HEK293 (cell line): ENCODE results near the gene MAGOHB.
A peak's percentile ranks its signal among the peaks of the same experiment; 100 is the strongest.
"Not testable (repeated sequence)": the region's sequence is repeated elsewhere in the genome, so short reads cannot be mapped to it uniquely, and the experiment has no call there.

Experiments
- CTCF ChIA-PET: fragments of 350-600 bp; formaldehyde crosslinking; extraction: SDS; loops from one replicate; lab custom pipeline; 2021; ENCODE audit warnings: antibody characterized with exemption; lab: Yijun Ruan, JAX
- POLR2A ChIA-PET: fragments of 300-600 bp; formaldehyde crosslinking; extraction: SDS; loops from one replicate; lab custom pipeline; 2020; ENCODE audit warnings: antibody characterized with exemption, inconsistent platforms; lab: Yijun Ruan, JAX
- H3K27ac ChIP-seq: fragments of 200-500 bp; sonication (Bioruptor generic); 2 replicates; pipeline ENCODE4 v1.5.1; 2014; ENCODE audit warnings: low read depth, low read length, control low read depth, inconsistent platforms; ENCODE audit errors: extremely low read depth
- H3K36me3 ChIP-seq, 2 experiments: fragments of 200-500 bp in 1 of 2; sonication (Bioruptor generic) in 1 of 2; 1 replicate in 1 of 2; 2 replicates in 1 of 2; pipeline ENCODE4 v1.5.1; 2014 to 2017; ENCODE audit warnings: inconsistent platforms in 2 of 2, low read length in 2 of 2; ENCODE audit not compliant: control insufficient read depth in 2 of 2, insufficient read depth in 1 of 2
- H3K4me1 ChIP-seq: fragments of 200-500 bp; sonication (Bioruptor generic); 2 replicates; pipeline ENCODE4 v1.5.1; 2014; ENCODE audit warnings: mild to moderate bottlenecking, low read length, inconsistent platforms; ENCODE audit not compliant: control insufficient read depth, insufficient read depth
- H3K4me3 ChIP-seq: 2 replicates; pipeline ENCODE4 v1.5.1; 2011; ENCODE audit warnings: low read depth, mild to moderate bottlenecking, control low read depth, low read length, moderate library complexity
- H3K9me3 ChIP-seq: fragments of 200-500 bp; sonication (Bioruptor generic); 2 replicates; pipeline ENCODE4 v1.5.1; 2014; ENCODE audit warnings: low read depth, low read length, inconsistent platforms; ENCODE audit not compliant: control insufficient read depth, insufficient read depth
- EGR2 ChIP-seq: fragments of 450-650 bp; formaldehyde crosslinking; IDR thresholded peaks from 2 replicates; pipeline ENCODE4 v1.5.1; 2016; ENCODE audit warnings: low read depth, missing biosample characterization, missing genetic modification characterization
- ZBTB21 ChIP-seq: fragments of 450-650 bp; formaldehyde crosslinking; IDR thresholded peaks from 2 replicates; pipeline ENCODE4 v1.5.1; 2017; ENCODE audit warnings: missing biosample characterization, missing genetic modification characterization
- ZNF121 ChIP-seq: fragments of 450-650 bp; formaldehyde crosslinking; IDR thresholded peaks from 2 replicates; pipeline ENCODE4 v1.5.1; 2016; ENCODE audit warnings: missing biosample characterization, missing genetic modification characterization
- ZNF146 ChIP-seq: fragments of 450-650 bp; formaldehyde crosslinking; IDR thresholded peaks from 2 replicates; pipeline ENCODE4 v1.5.1; 2016; ENCODE audit warnings: missing biosample characterization, missing genetic modification characterization
- ZNF274 ChIP-seq, 2 experiments: fragments of 200-500 bp in 1 of 2; fragments of 450-650 bp in 1 of 2; sonication (Bioruptor generic) in 1 of 2; formaldehyde crosslinking in 1 of 2; IDR thresholded peaks; 2 replicates each; pipeline versions ENCODE4 v1.5.1 to v1.6.1; 2014 to 2016; ENCODE audit warnings: borderline replicate concordance in 1 of 2, inconsistent platforms in 1 of 2, low read length in 1 of 2, missing biosample characterization in 1 of 2, missing genetic modification characterization in 1 of 2
- ZNF350 ChIP-seq: fragments of 450-650 bp; formaldehyde crosslinking; IDR thresholded peaks from 2 replicates; pipeline ENCODE4 v1.5.0; 2017; ENCODE audit warnings: missing biosample characterization, mild to moderate bottlenecking, missing genetic modification characterization
- ZNF354C ChIP-seq: fragments of 450-650 bp; formaldehyde crosslinking; IDR thresholded peaks from 2 replicates; pipeline ENCODE4 v1.5.1; 2016; ENCODE audit warnings: missing biosample characterization, missing genetic modification characterization, low read depth, borderline replicate concordance
- ZNF529 ChIP-seq: fragments of 450-650 bp; formaldehyde crosslinking; IDR thresholded peaks from 2 replicates; pipeline ENCODE4 v1.5.1; 2017; ENCODE audit warnings: missing genetic modification characterization, missing biosample characterization; ENCODE audit not compliant: insufficient replicate concordance
- ZNF629 ChIP-seq: fragments of 450-650 bp; formaldehyde crosslinking; IDR thresholded peaks from 2 replicates; pipeline ENCODE4 v1.5.1; 2017; ENCODE audit warnings: missing biosample characterization, missing genetic modification characterization
- ZNF658 ChIP-seq: fragments of 450-650 bp; formaldehyde crosslinking; IDR thresholded peaks from 2 replicates; pipeline ENCODE4; 2016; ENCODE audit warnings: missing biosample characterization, missing genetic modification characterization
- ZNF664 ChIP-seq: fragments of 450-650 bp; formaldehyde crosslinking; IDR thresholded peaks from 2 replicates; pipeline ENCODE4 v1.5.1; 2016; ENCODE audit warnings: missing biosample characterization, missing genetic modification characterization
- ZNF830 ChIP-seq: fragments of 450-650 bp; IDR thresholded peaks from 2 replicates; pipeline ENCODE4 v1.5.0; 2018; ENCODE audit warnings: missing biosample characterization, missing genetic modification characterization, low read depth, mild to moderate bottlenecking, moderate library complexity
- ZSCAN16 ChIP-seq: fragments of 450-650 bp; formaldehyde crosslinking; IDR thresholded peaks from 2 replicates; pipeline ENCODE4 v1.5.1; 2016; ENCODE audit warnings: missing biosample characterization, missing genetic modification characterization
- TF ChIP-seq, protein P1 (sequence below): fragments of 450-650 bp; formaldehyde crosslinking; IDR thresholded peaks from 2 replicates; pipeline ENCODE4 v1.5.1; 2016; ENCODE audit warnings: missing biosample characterization, missing genetic modification characterization
- TF ChIP-seq, protein P2 (sequence below): fragments of 450-650 bp; formaldehyde crosslinking; IDR thresholded peaks from 2 replicates; pipeline ENCODE4 v1.5.0; 2017; ENCODE audit warnings: missing biosample characterization, missing genetic modification characterization, borderline replicate concordance
- TF ChIP-seq, protein P3 (sequence below): fragments of 450-650 bp; formaldehyde crosslinking; IDR thresholded peaks from 2 replicates; pipeline ENCODE4 v1.5.1; 2016; ENCODE audit warnings: missing biosample characterization, missing genetic modification characterization
- TF ChIP-seq, protein P4 (sequence below): fragments of 450-650 bp; formaldehyde crosslinking; conservative IDR thresholded peaks from 2 replicates; pipeline ENCODE4 v1.5.1; 2016; ENCODE audit warnings: low read depth, missing biosample characterization, missing genetic modification characterization
- TF ChIP-seq, protein P5 (sequence below): sonication (generic); formaldehyde crosslinking; IDR thresholded peaks from 2 replicates; pipeline ENCODE4 v1.8.1; 2022; ENCODE audit warnings: mild to moderate bottlenecking, moderate library complexity, missing genetic modification reagents
- TF ChIP-seq, protein P6 (sequence below): fragments of 450-650 bp; formaldehyde crosslinking; IDR thresholded peaks from 2 replicates; pipeline ENCODE4 v1.5.1; 2017; ENCODE audit warnings: missing biosample characterization, mild to moderate bottlenecking, missing genetic modification characterization, moderate library complexity

The MAGOHB gene

DNA sequence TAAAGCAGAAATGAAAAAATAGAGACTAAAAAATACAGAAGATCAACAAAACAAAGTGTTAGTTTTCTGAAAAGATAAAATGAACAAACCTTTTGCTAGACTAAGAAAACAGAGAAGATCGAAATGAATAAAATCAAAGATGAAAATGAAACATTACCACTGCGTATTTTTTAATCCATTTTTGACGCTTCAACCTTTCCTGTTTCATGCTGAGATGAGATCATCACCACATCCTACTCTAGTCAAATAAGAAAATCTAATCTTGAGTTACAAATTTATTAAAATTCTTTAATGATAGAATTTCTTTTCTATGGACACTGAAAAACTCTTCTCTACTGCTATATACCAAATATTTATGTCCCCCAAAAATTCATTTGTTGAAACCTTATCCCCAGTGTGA, 30.7 kb downstream of the MAGOHB start (continued):
- TF ChIP-seq, protein P1, sequence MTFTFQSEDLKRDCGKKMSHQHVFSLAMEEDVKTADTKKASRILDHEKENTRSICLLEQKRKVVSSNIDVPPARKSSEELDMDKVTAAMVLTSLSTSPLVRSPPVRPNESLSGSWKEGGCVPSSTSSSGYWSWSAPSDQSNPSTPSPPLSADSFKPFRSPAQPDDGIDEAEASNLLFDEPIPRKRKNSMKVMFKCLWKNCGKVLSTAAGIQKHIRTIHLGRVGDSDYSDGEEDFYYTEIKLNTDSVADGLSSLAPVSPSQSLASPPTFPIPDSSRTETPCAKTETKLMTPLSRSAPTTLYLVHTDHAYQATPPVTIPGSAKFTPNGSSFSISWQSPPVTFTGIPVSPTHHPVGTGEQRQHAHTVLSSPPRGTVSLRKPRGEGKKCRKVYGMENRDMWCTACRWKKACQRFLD (tag by site-specific recombination) = no peak
- TF ChIP-seq EGR2 (tag by site-specific recombination) (no peak), ZNF658 (tag by site-specific recombination) (no peak)
- TF ChIP-seq, protein P2, sequence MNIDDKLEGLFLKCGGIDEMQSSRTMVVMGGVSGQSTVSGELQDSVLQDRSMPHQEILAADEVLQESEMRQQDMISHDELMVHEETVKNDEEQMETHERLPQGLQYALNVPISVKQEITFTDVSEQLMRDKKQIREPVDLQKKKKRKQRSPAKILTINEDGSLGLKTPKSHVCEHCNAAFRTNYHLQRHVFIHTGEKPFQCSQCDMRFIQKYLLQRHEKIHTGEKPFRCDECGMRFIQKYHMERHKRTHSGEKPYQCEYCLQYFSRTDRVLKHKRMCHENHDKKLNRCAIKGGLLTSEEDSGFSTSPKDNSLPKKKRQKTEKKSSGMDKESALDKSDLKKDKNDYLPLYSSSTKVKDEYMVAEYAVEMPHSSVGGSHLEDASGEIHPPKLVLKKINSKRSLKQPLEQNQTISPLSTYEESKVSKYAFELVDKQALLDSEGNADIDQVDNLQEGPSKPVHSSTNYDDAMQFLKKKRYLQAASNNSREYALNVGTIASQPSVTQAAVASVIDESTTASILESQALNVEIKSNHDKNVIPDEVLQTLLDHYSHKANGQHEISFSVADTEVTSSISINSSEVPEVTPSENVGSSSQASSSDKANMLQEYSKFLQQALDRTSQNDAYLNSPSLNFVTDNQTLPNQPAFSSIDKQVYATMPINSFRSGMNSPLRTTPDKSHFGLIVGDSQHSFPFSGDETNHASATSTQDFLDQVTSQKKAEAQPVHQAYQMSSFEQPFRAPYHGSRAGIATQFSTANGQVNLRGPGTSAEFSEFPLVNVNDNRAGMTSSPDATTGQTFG (tag by site-specific recombination) = no peak

DNA sequence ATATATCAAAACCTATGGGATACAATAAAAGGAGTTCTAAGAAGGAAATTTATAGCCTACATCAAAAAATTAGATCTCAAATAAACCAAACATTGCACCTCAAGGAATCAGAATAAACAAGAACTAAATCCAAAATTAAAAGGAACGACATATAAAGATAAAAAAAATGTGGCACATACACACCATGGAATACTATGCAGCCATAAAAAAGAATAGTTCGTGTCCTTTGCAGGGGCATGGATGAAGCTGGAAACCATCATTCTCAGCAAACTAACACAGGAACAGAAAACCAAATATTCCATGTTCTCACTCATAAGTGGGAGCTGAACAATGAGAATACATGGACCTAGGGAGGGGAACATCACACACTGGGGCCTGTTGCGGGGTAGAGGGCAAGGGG, 31.3 kb downstream of the MAGOHB start:
- POLR2A ChIA-PET, H3K9me3 ChIP-seq, H3K4me3 ChIP-seq, H3K27ac ChIP-seq, H3K4me1 ChIP-seq: not testable (repeated sequence)
- CTCF ChIA-PET = interaction anchor here (1.6 kb wide), 1 partner anchor 26 kb away, joined by 3 read pairs; no protein-coding TSS in a partner anchor
- H3K36me3 ChIP-seq = peaks cover 0 to 12% of the 10 kb centered on the region in 2 experiments; a peak in 1 of 3 replicates
- peak; percentile 91 for TF ChIP-seq ZNF146 (tag by site-specific recombination)

DNA sequence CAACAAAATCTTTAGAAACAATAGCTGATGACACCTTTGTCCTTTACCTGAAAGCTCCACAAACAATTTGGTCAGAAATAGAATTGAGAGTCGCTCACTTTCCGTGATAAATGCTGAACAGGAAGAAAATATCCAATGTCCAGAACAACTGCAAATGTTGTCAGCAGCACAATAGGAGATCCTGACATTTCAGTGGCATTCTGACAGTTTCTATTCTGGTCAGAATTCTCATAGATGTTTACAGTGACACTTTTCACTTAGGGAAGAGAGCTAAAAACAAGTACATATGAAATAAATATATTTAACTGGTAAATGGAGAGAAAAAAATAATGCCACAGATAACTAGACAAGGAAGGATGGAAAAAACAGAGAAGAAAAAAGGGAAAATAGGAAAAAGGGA, 39.1 kb downstream of the MAGOHB start:
- Histone ChIP-seq H3K4me1 (no peaks in the 10 kb centered on the region), H3K9me3 (no peaks in the 10 kb centered on the region), H3K36me3 (no peaks in the 10 kb centered on the region), H3K27ac (no peak overlapping the region), H3K4me3 (no peak overlapping the region)
- ChIA-PET CTCF (interaction anchor here (0.6 kb wide), 1 partner anchor 760 kb away, joined by 4 read pairs; no protein-coding TSS in a partner anchor), POLR2A (no interaction called here)
- TF ChIP-seq, protein P3, sequence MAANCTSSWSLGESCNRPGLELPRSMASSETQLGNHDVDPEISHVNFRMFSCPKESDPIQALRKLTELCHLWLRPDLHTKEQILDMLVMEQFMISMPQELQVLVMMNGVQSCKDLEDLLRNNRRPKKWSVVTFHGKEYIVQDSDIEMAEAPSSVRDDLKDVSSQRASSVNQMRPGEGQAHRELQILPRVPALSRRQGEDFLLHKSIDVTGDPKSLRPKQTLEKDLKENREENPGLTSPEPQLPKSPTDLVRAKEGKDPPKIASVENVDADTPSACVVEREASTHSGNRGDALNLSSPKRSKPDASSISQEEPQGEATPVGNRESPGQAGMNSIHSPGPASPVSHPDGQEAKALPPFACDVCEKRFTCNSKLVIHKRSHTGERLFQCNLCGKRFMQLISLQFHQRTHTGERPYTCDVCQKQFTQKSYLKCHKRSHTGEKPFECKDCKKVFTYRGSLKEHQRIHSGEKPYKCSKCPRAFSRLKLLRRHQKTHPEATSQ (tag by site-specific recombination) = no peak
- no peak for TF ChIP-seq ZNF629 (tag by site-specific recombination)
- TF ChIP-seq, protein P4, sequence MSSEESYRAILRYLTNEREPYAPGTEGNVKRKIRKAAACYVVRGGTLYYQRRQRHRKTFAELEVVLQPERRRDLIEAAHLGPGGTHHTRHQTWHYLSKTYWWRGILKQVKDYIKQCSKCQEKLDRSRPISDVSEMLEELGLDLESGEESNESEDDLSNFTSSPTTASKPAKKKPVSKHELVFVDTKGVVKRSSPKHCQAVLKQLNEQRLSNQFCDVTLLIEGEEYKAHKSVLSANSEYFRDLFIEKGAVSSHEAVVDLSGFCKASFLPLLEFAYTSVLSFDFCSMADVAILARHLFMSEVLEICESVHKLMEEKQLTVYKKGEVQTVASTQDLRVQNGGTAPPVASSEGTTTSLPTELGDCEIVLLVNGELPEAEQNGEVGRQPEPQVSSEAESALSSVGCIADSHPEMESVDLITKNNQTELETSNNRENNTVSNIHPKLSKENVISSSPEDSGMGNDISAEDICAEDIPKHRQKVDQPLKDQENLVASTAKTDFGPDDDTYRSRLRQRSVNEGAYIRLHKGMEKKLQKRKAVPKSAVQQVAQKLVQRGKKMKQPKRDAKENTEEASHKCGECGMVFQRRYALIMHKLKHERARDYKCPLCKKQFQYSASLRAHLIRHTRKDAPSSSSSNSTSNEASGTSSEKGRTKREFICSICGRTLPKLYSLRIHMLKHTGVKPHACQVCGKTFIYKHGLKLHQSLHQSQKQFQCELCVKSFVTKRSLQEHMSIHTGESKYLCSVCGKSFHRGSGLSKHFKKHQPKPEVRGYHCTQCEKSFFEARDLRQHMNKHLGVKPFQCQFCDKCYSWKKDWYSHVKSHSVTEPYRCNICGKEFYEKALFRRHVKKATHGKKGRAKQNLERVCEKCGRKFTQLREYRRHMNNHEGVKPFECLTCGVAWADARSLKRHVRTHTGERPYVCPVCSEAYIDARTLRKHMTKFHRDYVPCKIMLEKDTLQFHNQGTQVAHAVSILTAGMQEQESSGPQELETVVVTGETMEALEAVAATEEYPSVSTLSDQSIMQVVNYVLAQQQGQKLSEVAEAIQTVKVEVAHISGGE (tag by site-specific recombination) = no peak
- TF ChIP-seq ZNF121 = no peak
- TF ChIP-seq, protein P5, sequence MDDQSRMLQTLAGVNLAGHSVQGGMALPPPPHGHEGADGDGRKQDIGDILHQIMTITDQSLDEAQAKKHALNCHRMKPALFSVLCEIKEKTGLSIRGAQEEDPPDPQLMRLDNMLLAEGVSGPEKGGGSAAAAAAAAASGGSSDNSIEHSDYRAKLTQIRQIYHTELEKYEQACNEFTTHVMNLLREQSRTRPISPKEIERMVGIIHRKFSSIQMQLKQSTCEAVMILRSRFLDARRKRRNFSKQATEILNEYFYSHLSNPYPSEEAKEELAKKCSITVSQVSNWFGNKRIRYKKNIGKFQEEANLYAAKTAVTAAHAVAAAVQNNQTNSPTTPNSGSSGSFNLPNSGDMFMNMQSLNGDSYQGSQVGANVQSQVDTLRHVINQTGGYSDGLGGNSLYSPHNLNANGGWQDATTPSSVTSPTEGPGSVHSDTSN (CRISPR knock-in tag) = no peak
- TF ChIP-seq ZNF529 (tag by site-specific recombination) = no peak
- no peak for TF ChIP-seq ZNF354C (tag by site-specific recombination)
- TF ChIP-seq, protein P6, sequence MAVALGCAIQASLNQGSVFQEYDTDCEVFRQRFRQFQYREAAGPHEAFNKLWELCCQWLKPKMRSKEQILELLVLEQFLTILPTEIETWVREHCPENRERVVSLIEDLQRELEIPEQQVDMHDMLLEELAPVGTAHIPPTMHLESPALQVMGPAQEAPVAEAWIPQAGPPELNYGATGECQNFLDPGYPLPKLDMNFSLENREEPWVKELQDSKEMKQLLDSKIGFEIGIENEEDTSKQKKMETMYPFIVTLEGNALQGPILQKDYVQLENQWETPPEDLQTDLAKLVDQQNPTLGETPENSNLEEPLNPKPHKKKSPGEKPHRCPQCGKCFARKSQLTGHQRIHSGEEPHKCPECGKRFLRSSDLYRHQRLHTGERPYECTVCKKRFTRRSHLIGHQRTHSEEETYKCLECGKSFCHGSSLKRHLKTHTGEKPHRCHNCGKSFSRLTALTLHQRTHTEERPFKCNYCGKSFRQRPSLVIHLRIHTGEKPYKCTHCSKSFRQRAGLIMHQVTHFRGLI (tag by site-specific recombination) = no peak
- TF ChIP-seq ZSCAN16 (tag by site-specific recombination) = no peak
- no peak for TF ChIP-seq ZNF274 (IDR thresholded peaks at IDR 0.05; ENCODE audit: low read length)
- no peak for TF ChIP-seq ZNF274 (tag by site-specific recombination; IDR thresholded peaks at IDR 0.05; ENCODE audit: borderline replicate concordance)
- no peak for TF ChIP-seq ZNF664 (tag by site-specific recombination)
- TF ChIP-seq ZNF830 (tag by site-specific recombination) = no peak
- no peak for TF ChIP-seq ZNF350
- TF ChIP-seq ZBTB21 (tag by site-specific recombination) = no peak
